ENCODE results near the gene LSM2.

LSM2 gene

GRCh38 chr6:31837369-31838113 is 30.8 kb upstream of the LSM2 start:
- peaks cover 57% of the 10 kb centered on the region for H3K79me2 ChIP-seq (ENCODE audit: insufficient read depth, low read length)

DNA sequence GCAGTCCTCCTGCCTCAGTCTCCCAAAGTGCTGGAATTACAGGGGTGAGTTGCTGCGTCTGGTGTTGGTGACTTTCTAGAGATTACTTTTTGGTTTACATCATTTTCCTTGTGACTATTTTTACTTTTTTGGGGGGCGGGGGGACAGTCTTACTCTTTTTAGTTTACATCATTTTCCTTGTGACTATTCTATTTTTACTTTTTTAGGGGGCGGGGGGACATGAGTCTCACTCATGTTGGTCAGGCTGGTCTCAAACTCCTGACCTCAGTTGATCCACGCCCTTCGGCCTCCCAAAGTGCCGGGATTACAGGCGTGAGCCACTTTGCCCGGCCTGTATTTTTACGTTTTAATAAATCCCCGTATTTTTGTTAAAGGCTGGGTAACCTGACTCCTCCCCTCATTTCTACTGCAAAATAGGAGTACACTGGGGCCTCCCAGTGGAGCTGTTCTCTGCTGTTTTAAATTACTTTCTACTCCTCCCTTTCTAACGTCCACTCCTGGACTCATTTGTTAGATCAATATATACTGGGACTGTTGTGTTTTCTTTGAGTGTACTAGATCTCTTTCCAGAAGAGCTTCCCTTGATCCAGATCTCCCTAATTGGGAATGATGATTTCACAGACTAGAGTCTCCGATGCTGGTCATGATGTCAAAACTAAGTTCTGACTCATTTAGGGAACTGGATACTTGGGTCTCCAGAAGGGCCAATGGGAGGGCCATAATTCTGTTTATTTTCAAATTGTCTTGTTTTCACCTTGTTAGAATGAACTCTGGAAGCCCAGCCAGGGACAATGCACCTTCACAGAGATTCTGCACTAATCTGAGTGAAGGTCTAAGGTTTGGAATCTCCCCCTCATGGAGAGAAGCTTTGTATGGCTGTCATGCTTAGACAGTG is 30.0 kb upstream of the LSM2 start:
- H4K20me1 ChIP-seq (ENCODE audit: insufficient read depth, low read length, poor library complexity, severe bottlenecking) = peaks cover 58% of the 10 kb centered on the region
- peak overlapping the region; percentile 99 for H3K9ac ChIP-seq (ENCODE audit: low read depth, low read length, poor library complexity, severe bottlenecking)
- peaks cover 7% of the 10 kb centered on the region for H3K27me3 ChIP-seq (ENCODE audit: insufficient read depth, low read length, poor library complexity, severe bottlenecking)
- no peaks in the 10 kb centered on the region for H3K9me2 ChIP-seq (replicated peaks; ENCODE audit: low read depth, low read length)
- TF ChIP-seq, protein P1, sequence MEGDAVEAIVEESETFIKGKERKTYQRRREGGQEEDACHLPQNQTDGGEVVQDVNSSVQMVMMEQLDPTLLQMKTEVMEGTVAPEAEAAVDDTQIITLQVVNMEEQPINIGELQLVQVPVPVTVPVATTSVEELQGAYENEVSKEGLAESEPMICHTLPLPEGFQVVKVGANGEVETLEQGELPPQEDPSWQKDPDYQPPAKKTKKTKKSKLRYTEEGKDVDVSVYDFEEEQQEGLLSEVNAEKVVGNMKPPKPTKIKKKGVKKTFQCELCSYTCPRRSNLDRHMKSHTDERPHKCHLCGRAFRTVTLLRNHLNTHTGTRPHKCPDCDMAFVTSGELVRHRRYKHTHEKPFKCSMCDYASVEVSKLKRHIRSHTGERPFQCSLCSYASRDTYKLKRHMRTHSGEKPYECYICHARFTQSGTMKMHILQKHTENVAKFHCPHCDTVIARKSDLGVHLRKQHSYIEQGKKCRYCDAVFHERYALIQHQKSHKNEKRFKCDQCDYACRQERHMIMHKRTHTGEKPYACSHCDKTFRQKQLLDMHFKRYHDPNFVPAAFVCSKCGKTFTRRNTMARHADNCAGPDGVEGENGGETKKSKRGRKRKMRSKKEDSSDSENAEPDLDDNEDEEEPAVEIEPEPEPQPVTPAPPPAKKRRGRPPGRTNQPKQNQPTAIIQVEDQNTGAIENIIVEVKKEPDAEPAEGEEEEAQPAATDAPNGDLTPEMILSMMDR (conservative IDR thresholded peaks at IDR 0.05; ENCODE audit: low read length) = peak; percentile 20; the same call in 1 of the 2 replicates
- TF ChIP-seq EZH2phosphoT487 (IDR thresholded peaks at IDR 0.05; ENCODE audit: borderline replicate concordance) = no peak
- no peak overlapping the region for H2AFZ ChIP-seq (ENCODE audit: low read length)
- H3F3A ChIP-seq (ENCODE audit: low read depth) = peaks cover 25% of the 10 kb centered on the region
- no peaks in the 10 kb centered on the region for H3K9me3 ChIP-seq (ENCODE audit: insufficient read depth, low read depth, low read length)
- peaks cover 45% of the 10 kb centered on the region for H3K36me3 ChIP-seq (ENCODE audit: insufficient read depth, low read length)
- peak overlapping the region; percentile 100 for H3K4me2 ChIP-seq (ENCODE audit: low read depth, low read length, poor library complexity, severe bottlenecking)
- H3K4me3 ChIP-seq (ENCODE audit: low read length, poor library complexity, severe bottlenecking) = peak overlapping the region; percentile 97
- H3K4me1 ChIP-seq (ENCODE audit: insufficient read depth, low read length, poor library complexity, severe bottlenecking) = peaks cover 36% of the 10 kb centered on the region
- peaks cover 61% of the 10 kb centered on the region for H3K79me2 ChIP-seq (ENCODE audit: insufficient read depth, low read length)

More at GRCh38 chr6:31837369-31838113, 30.8 kb upstream of the LSM2 start:
- Histone ChIP-seq H3K9ac (ENCODE audit: low read depth, low read length, poor library complexity, severe bottlenecking) (peak overlapping the region; percentile 99), H3F3A (ENCODE audit: low read depth) (peaks cover 25% of the 10 kb centered on the region), H3K9me2 (replicated peaks; ENCODE audit: low read depth, low read length) (no peaks in the 10 kb centered on the region), H3K4me2 (ENCODE audit: low read depth, low read length, poor library complexity, severe bottlenecking) (peak overlapping the region; percentile 100), H3K27me3 (ENCODE audit: insufficient read depth, low read length, poor library complexity, severe bottlenecking) (peaks cover 7% of the 10 kb centered on the region), H3K9me3 (ENCODE audit: insufficient read depth, low read depth, low read length) (no peaks in the 10 kb centered on the region), H4K20me1 (ENCODE audit: insufficient read depth, low read length, poor library complexity, severe bottlenecking) (peaks cover 58% of the 10 kb centered on the region), H3K4me3 (ENCODE audit: low read length, poor library complexity, severe bottlenecking) (peak overlapping the region; percentile 97), H3K36me3 (ENCODE audit: insufficient read depth, low read length) (peaks cover 45% of the 10 kb centered on the region), H3K4me1 (ENCODE audit: insufficient read depth, low read length, poor library complexity, severe bottlenecking) (peaks cover 34% of the 10 kb centered on the region), H2AFZ (ENCODE audit: low read length) (no peak overlapping the region)
- TF ChIP-seq EZH2phosphoT487 (IDR thresholded peaks at IDR 0.05; ENCODE audit: borderline replicate concordance) = no peak
- TF ChIP-seq, protein P1 (conservative IDR thresholded peaks at IDR 0.05; ENCODE audit: low read length) = no peak

DNA sequence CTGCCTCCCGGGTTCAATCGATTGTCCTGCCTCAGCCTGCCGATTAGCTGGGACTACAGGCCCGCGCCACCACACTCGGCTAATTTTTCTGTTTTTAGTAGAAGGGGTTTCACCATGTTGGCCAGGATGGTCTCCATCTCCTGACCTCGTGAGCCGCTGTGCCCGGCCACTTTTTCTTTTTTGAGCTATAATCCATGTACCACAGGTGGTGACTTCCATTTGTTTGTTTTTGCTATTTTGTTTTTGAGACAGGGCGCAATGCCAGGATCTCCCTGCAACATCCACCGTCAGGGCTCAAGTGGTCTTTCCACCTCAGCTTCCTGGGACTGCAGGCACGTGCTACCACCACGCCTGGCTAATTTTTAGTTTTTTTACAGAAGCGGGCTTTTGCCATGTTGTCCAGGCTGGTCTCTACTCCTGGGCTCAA is 29.3 kb upstream of the LSM2 start:
- Histone ChIP-seq H3K79me2 (ENCODE audit: insufficient read depth, low read length) (peaks cover 68% of the 10 kb centered on the region), H3F3A (ENCODE audit: low read depth) (peaks cover 24% of the 10 kb centered on the region), H3K4me1 (ENCODE audit: insufficient read depth, low read length, poor library complexity, severe bottlenecking) (peaks cover 40% of the 10 kb centered on the region), H3K9me2 (replicated peaks; ENCODE audit: low read depth, low read length) (no peaks in the 10 kb centered on the region), H3K9ac (ENCODE audit: low read depth, low read length, poor library complexity, severe bottlenecking) (peak overlapping the region; percentile 99), H4K20me1 (ENCODE audit: insufficient read depth, low read length, poor library complexity, severe bottlenecking) (peaks cover 58% of the 10 kb centered on the region), H3K9me3 (ENCODE audit: insufficient read depth, low read depth, low read length) (no peaks in the 10 kb centered on the region), H2AFZ (ENCODE audit: low read length) (no peak overlapping the region), H3K4me2 (ENCODE audit: low read depth, low read length, poor library complexity, severe bottlenecking) (peak overlapping the region; percentile 100), H3K27me3 (ENCODE audit: insufficient read depth, low read length, poor library complexity, severe bottlenecking) (peaks cover 7% of the 10 kb centered on the region), H3K36me3 (ENCODE audit: insufficient read depth, low read length) (peaks cover 44% of the 10 kb centered on the region), H3K4me3 (ENCODE audit: low read length, poor library complexity, severe bottlenecking) (peak overlapping the region; percentile 97)
- TF ChIP-seq EZH2phosphoT487 (IDR thresholded peaks at IDR 0.05; ENCODE audit: borderline replicate concordance) = no peak
- TF ChIP-seq, protein P1 (conservative IDR thresholded peaks at IDR 0.05; ENCODE audit: low read length) = no peak

Data from Loucy (cell line).